GM12891 (cell line): Measurements from ENCODE around the gene PLCB1.

Experiments
- PAX5 ChIP-seq: IDR thresholded peaks from 2 replicates; pipeline ENCODE4 v1.6.1; 2011; ENCODE audit warnings: low read length, moderate library complexity, mild to moderate bottlenecking; ENCODE audit not compliant: insufficient read depth, severe bottlenecking
- POLR2AphosphoS5 ChIP-seq: IDR thresholded peaks from 2 replicates; pipeline ENCODE4 v1.6.1; 2011; ENCODE audit warnings: low read depth, low read length, control low read depth
- POU2F2 ChIP-seq: IDR thresholded peaks from 2 replicates; pipeline ENCODE4 v1.6.1; 2011; ENCODE audit warnings: low read depth, mild to moderate bottlenecking, control low read depth, low read length, moderate library complexity
- SPI1 ChIP-seq: IDR thresholded peaks from 2 replicates; pipeline ENCODE4 v1.6.1; 2011; ENCODE audit warnings: low read depth, low read length, control low read depth
- TAF1 ChIP-seq: IDR thresholded peaks from 2 replicates; pipeline ENCODE4 v1.6.1; 2011; ENCODE audit warnings: low read depth, low read length, control low read depth

GRCh38 chr20:8624616-8625015, 492.6 kb downstream of the PLCB1 start:
- TF ChIP-seq POLR2AphosphoS5 (no peak), SPI1 (no peak), PAX5 (no peak), POU2F2 (no peak), TAF1 (no peak)
